ENCODE data around the gene ZNF217.

Gene ZNF217

DNA sequence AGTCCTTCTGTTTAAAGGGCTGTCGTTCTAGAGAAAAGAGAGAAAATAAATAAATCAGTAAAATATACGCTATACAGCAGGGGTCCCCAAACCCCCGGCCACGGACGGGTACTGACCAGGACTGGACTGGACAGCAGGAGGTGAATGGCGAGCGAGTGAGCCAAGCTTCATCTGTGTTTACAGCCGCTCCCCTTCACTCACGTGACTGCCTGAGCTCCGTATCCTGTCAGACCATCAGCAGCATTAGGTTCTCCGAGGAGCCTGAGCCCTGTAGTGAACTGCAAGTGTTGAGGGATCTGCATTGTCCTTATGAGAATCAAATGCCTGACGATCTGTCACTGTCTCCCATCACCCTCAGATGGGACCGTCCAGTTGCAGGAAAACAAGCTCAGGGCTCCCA, 76.5 kb downstream of the ZNF217 start:
- Histone ChIP-seq H3K79me2 (ENCODE audit: insufficient read depth, low read length) (no peaks in the 10 kb centered on the region), H3F3A (ENCODE audit: insufficient read depth) (no peaks in the 10 kb centered on the region), H3K27ac (ENCODE audit: low read depth, low read length) (no peak overlapping the region), H3K9me3 (ENCODE audit: insufficient read depth, low read length) (no peaks in the 10 kb centered on the region), H3K4me3 (ENCODE audit: insufficient read depth, low read length, poor library complexity, severe bottlenecking) (no peak overlapping the region), H4K20me1 (ENCODE audit: low read depth, low read length) (no peaks in the 10 kb centered on the region), H3K9ac (ENCODE audit: low read length) (no peak overlapping the region), H2AFZ (ENCODE audit: low read depth, low read length, severe bottlenecking) (no peak overlapping the region), H3K9me2 (replicated peaks; ENCODE audit: insufficient read depth, low read length) (no peaks in the 10 kb centered on the region), H3K36me3 (ENCODE audit: low read length) (no peaks in the 10 kb centered on the region), H3K4me2 (ENCODE audit: low read depth, low read length, poor library complexity, severe bottlenecking) (no peak overlapping the region), H3K27me3 (ENCODE audit: low read length) (no peaks in the 10 kb centered on the region)
- no peak for TF ChIP-seq EZH2phosphoT487 (conservative IDR thresholded peaks at IDR 0.05; ENCODE audit: low read length)
- TF ChIP-seq, protein P1, sequence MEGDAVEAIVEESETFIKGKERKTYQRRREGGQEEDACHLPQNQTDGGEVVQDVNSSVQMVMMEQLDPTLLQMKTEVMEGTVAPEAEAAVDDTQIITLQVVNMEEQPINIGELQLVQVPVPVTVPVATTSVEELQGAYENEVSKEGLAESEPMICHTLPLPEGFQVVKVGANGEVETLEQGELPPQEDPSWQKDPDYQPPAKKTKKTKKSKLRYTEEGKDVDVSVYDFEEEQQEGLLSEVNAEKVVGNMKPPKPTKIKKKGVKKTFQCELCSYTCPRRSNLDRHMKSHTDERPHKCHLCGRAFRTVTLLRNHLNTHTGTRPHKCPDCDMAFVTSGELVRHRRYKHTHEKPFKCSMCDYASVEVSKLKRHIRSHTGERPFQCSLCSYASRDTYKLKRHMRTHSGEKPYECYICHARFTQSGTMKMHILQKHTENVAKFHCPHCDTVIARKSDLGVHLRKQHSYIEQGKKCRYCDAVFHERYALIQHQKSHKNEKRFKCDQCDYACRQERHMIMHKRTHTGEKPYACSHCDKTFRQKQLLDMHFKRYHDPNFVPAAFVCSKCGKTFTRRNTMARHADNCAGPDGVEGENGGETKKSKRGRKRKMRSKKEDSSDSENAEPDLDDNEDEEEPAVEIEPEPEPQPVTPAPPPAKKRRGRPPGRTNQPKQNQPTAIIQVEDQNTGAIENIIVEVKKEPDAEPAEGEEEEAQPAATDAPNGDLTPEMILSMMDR (IDR thresholded peaks at IDR 0.05; ENCODE audit: insufficient read depth, low read length, poor library complexity, severe bottlenecking), result no peak
